Smooth muscle cell (in vitro differentiated cells): ENCODE results near the gene DIRAS3. TPM values are rescaled to one million over a fixed set of nuclear protein-coding genes. Genes with fewer than 3 reads are reported as not detected.

Source experiments
- DNase-seq: peaks from one replicate; lab custom pipeline; 2025; ENCODE audit not compliant: unreplicated experiment; lab: John Stamatoyannopoulos, UW
- H2AFZ ChIP-seq: fragments of 200-600 bp; sonication (generic); 2 replicates; pipeline ENCODE4 v1.6.0; 2016; ENCODE audit warnings: antibody characterized with exemption, low read depth, mild to moderate bottlenecking
- H3F3A ChIP-seq: fragments of 200-600 bp; sonication (generic); 2 replicates; pipeline ENCODE4 v1.6.0; 2017; ENCODE audit warnings: antibody characterized with exemption, low read depth
- H3K27ac ChIP-seq: fragments of 200-600 bp; sonication (generic); 2 replicates; pipeline ENCODE4 v1.5.1; 2016; ENCODE audit warnings: low read depth, mild to moderate bottlenecking
- H3K27me3 ChIP-seq: fragments of 200-600 bp; sonication (generic); 2 replicates; pipeline ENCODE4 v1.6.1; 2016; ENCODE audit warnings: low read depth, mild to moderate bottlenecking
- H3K36me3 ChIP-seq: fragments of 200-600 bp; sonication (generic); 2 replicates; pipeline ENCODE4 v1.5.1; 2016; ENCODE audit warnings: low read depth
- H3K4me1 ChIP-seq: fragments of 200-600 bp; sonication (generic); 2 replicates; pipeline ENCODE4 v1.5.1; 2016; ENCODE audit warnings: low read depth
- H3K4me2 ChIP-seq: fragments of 200-600 bp; sonication (generic); 2 replicates; pipeline ENCODE4 v1.6.0; 2016; ENCODE audit warnings: mild to moderate bottlenecking
- H3K4me3 ChIP-seq: fragments of 200-600 bp; sonication (generic); 2 replicates; pipeline ENCODE4 v1.5.1; 2016; ENCODE audit warnings: mild to moderate bottlenecking
- H3K79me2 ChIP-seq: fragments of 200-600 bp; sonication (generic); 2 replicates; pipeline ENCODE4 v1.6.0; 2016; ENCODE audit warnings: low read depth, mild to moderate bottlenecking
- H3K9ac ChIP-seq: fragments of 200-600 bp; sonication (generic); 2 replicates; pipeline ENCODE4 v1.6.0; 2016; ENCODE audit warnings: low read depth
- H3K9me3 ChIP-seq: fragments of 200-600 bp; sonication (generic); replicated peaks from 2 replicates; pipeline ENCODE4 v1.5.1; 2016; ENCODE audit warnings: low read depth
- H4K20me1 ChIP-seq: fragments of 200-600 bp; sonication (generic); 2 replicates; pipeline ENCODE4 v1.6.0; 2016; ENCODE audit warnings: low read depth
- CTCF ChIP-seq: fragments of 200-600 bp; sonication (generic); IDR thresholded peaks from 2 replicates; pipeline ENCODE4 v1.5.1; 2017; ENCODE audit warnings: borderline replicate concordance, mild to moderate bottlenecking, antibody characterized with exemption; ENCODE audit not compliant: insufficient read depth, poor library complexity, severe bottlenecking
- WGBS: methylation state at CpG from one replicate; pipeline ENCODE4 v1.1.7; 2016; ENCODE audit warnings: low lambda C conversion rate; 5-methylcytosine and 5-hydroxymethylcytosine counted together
- polyA plus RNA-seq: library from polyadenylated mRNA; unstranded; fragments of >200 nt; fragmentation: Nextera tagmentation; extraction: Ambion mirVana; gene quantifications from 2 replicates; pipeline ENCODE4 v1.2.1, GENCODE V29; 2016
- total RNA-seq: library from RNA; depleted of rRNA; stranded (reverse); fragments of >200 nt; gene quantifications from 2 replicates; pipeline ENCODE4 v1.2.3, GENCODE V29; 2014

Gene DIRAS3
- 1.1 and 3.5 TPM in 2 replicates for total RNA-seq
- 3.1 and 6.0 TPM in 2 replicates for polyA plus RNA-seq

- Histone ChIP-seq H3K27ac (no peak within 1 kb of the TSS), H3F3A (no peaks in the 10 kb centered on the region), H2AFZ (peak within 1 kb of the TSS; percentile 35), H4K20me1 (no peaks in the 10 kb centered on the region), H3K4me1 (no peaks in the 10 kb centered on the region), H3K36me3 (no peaks in the 10 kb centered on the region), H3K9me3 (no peaks in the 10 kb centered on the region), H3K9ac (no peak within 1 kb of the TSS), H3K27me3 (no peaks in the 10 kb centered on the region), H3K4me3 (peak within 1 kb of the TSS; percentile 52), H3K79me2 (no peaks in the 10 kb centered on the region), H3K4me2 (peak within 1 kb of the TSS; percentile 83)
- TF ChIP-seq CTCF, result no peak
- no peak for DNase-seq
- 53% methylated on average over 44 of the region's 45 CpGs for WGBS
These were observed at the start of gene DIRAS3 for GRCh38 chr1:68049941-68050878. Gene DIRAS3, minus strand, starts transcription at chr1:68050627. Its CDS starts 3,330 bp downstream, at chr1:68047297.

GRCh38 chr1:68093737-68094136, 43.3 kb upstream of the DIRAS3 start:
- Histone ChIP-seq H3F3A (no peaks in the 10 kb centered on the region), H3K27me3 (no peaks in the 10 kb centered on the region), H3K9ac (no peak overlapping the region), H3K79me2 (no peaks in the 10 kb centered on the region), H3K4me1 (no peaks in the 10 kb centered on the region), H3K27ac (no peak overlapping the region), H4K20me1 (no peaks in the 10 kb centered on the region), H3K4me3 (no peak overlapping the region), H3K4me2 (no peak overlapping the region), H3K36me3 (no peaks in the 10 kb centered on the region), H3K9me3 (no peaks in the 10 kb centered on the region), H2AFZ (no peak overlapping the region)
- DNase-seq, result no peak
- no peak for TF ChIP-seq CTCF

GRCh38 chr1:68087184-68087583, 36.8 kb upstream of the DIRAS3 start:
- Histone ChIP-seq H3K9ac (no peak overlapping the region), H3K4me3 (no peak overlapping the region), H4K20me1 (no peaks in the 10 kb centered on the region), H3K9me3 (no peaks in the 10 kb centered on the region), H3K79me2 (no peaks in the 10 kb centered on the region), H3F3A (no peaks in the 10 kb centered on the region), H3K27me3 (no peaks in the 10 kb centered on the region), H3K4me2 (no peak overlapping the region), H3K4me1 (no peaks in the 10 kb centered on the region), H3K36me3 (no peaks in the 10 kb centered on the region), H3K27ac (no peak overlapping the region), H2AFZ (no peak overlapping the region)
- TF ChIP-seq CTCF, result no peak
- no peak for DNase-seq
- WGBS, result 76% methylated on average over 4 of the region's 4 CpGs
